ENCODE data around the gene SHH. TPM values are rescaled to one million over a fixed set of nuclear protein-coding genes. Genes with fewer than 3 reads are reported as not detected.

The SHH gene
- total and polyA plus RNA-seq, 2 donors (not counting 3 experiments of a cell fraction or from before 2014, with no cell fraction given): not detected

DNA sequence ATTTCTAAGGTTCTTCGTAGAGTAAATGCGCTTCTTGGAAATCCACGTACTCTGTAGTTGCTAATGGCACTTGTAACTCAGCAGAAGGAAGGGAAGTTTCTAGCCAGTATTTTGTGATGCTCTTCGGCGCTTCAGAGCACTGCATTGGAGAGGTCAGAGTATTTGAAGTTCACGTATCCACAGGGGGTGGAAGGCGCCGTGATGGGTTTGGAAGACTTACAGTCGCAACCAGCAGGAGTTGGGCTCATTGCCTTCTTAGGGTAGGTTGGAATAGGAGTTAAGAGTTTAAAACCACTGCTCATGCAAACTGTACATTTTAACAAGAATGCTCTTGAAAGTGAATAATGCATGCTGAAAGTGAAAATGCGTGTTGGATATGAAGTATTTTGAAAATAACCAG, 49.1 kb downstream of the SHH start:
- TF ChIP-seq, protein P1, sequence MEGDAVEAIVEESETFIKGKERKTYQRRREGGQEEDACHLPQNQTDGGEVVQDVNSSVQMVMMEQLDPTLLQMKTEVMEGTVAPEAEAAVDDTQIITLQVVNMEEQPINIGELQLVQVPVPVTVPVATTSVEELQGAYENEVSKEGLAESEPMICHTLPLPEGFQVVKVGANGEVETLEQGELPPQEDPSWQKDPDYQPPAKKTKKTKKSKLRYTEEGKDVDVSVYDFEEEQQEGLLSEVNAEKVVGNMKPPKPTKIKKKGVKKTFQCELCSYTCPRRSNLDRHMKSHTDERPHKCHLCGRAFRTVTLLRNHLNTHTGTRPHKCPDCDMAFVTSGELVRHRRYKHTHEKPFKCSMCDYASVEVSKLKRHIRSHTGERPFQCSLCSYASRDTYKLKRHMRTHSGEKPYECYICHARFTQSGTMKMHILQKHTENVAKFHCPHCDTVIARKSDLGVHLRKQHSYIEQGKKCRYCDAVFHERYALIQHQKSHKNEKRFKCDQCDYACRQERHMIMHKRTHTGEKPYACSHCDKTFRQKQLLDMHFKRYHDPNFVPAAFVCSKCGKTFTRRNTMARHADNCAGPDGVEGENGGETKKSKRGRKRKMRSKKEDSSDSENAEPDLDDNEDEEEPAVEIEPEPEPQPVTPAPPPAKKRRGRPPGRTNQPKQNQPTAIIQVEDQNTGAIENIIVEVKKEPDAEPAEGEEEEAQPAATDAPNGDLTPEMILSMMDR (IDR thresholded peaks at IDR 0.05; ENCODE audit: extremely low read depth in 1 of 2, insufficient read depth in 1 of 2, low read depth in 1 of 2, low read length in 2 of 2): no peak
- TF ChIP-seq MYC (IDR thresholded peaks at IDR 0.05; ENCODE audit: low read depth, low read length) (no peak), GATA2 (IDR thresholded peaks at IDR 0.05; ENCODE audit: insufficient read depth, insufficient read length, low read depth, low read length) (no peak), POLR2A (IDR thresholded peaks at IDR 0.05; ENCODE audit: low read depth, low read length) (no peak), JUN (IDR thresholded peaks at IDR 0.05; ENCODE audit: borderline replicate concordance, insufficient read depth, insufficient read length, low read depth) (no peak), EZH2 (IDR thresholded peaks at IDR 0.05; ENCODE audit: borderline replicate concordance, low read depth, low read length, severe bottlenecking) (no peak), POLR2AphosphoS5 (IDR thresholded peaks at IDR 0.05; ENCODE audit: insufficient read depth, low read depth, low read length) (no peak), FOS (IDR thresholded peaks at IDR 0.05; ENCODE audit: borderline replicate concordance, insufficient read depth, low read length) (no peak)
- TF ChIP-seq, protein P2, sequence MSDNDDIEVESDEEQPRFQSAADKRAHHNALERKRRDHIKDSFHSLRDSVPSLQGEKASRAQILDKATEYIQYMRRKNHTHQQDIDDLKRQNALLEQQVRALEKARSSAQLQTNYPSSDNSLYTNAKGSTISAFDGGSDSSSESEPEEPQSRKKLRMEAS (IDR thresholded peaks at IDR 0.05; ENCODE audit: insufficient read depth, insufficient read length): no peak
- dilution Hi-C loops (cut with MboI; ENCODE audit: extremely low pct_ligation_motif_present, low sequenced_read_pairs): no loop called here
- H3K36me3 ChIP-seq (ENCODE audit: control insufficient read depth in 2 of 2, extremely low read depth in 1 of 2, insufficient read depth in 2 of 2, low read length in 2 of 2): peaks cover 0 to 12% of the 10 kb centered on the region in 2 experiments
- no peak overlapping the region for H3K4me2 ChIP-seq (ENCODE audit: insufficient read depth, low read length)
- no peak overlapping the region for H3K9ac ChIP-seq (replicated peaks; ENCODE audit: extremely low read depth, insufficient read depth, low read length)
- no peaks in the 10 kb centered on the region for H3K9me1 ChIP-seq (replicated peaks; ENCODE audit: control insufficient read depth, extremely low read depth, insufficient read depth, low read length)
- ChIA-PET POLR2A (no interaction called here), CTCF (interaction anchor here (2.3 kb wide), 1 partner anchor 164 kb away, joined by 23 read pairs; no protein-coding TSS in a partner anchor)
- DNase-seq (ENCODE audit: low read depth, low spot score) (no peak), FAIRE-seq (no peak)
- H3K4me3 ChIP-seq (replicated peaks in 1 of 3; ENCODE audit: insufficient read depth in 1 of 3, low read depth in 1 of 3, low read length in 3 of 3): no peak overlapping the region
- H3K79me2 ChIP-seq (ENCODE audit: control insufficient read depth, insufficient read depth, low read length): peaks cover 30% of the 10 kb centered on the region
- H3K27me3 ChIP-seq (ENCODE audit: control insufficient read depth in 2 of 2, insufficient read depth in 2 of 2, low read length in 2 of 2): no peaks in the 10 kb centered on the region
- peaks cover 16% of the 10 kb centered on the region for H3K4me1 ChIP-seq (ENCODE audit: control insufficient read depth, extremely low read depth, insufficient read depth, low read length)
- no peak overlapping the region for H2AFZ ChIP-seq (ENCODE audit: low read depth, low read length)
- no peak overlapping the region for H3K27ac ChIP-seq (ENCODE audit: insufficient read depth, low read depth, low read length)
- no TSS peak for BruUV-seq (replicated peaks)
- intact Hi-C loops (cut with micrococcal nuclease): loop anchor here (10.0 kb wide), 2 partner anchors 308 to 468 kb away; partner anchors contain the start of genes EN2 and INSIG1
- H3K9me3 ChIP-seq (replicated peaks; ENCODE audit: control insufficient read depth, insufficient read depth, low read length): no peaks in the 10 kb centered on the region
- H4K20me1 ChIP-seq (replicated peaks; ENCODE audit: control insufficient read depth, extremely low read depth, insufficient read depth, low read length): peaks cover 2% of the 10 kb centered on the region
